AG09319 (cell line): ENCODE measurements around the gene KCNG2.

Experiments
- DNase-seq: peaks from one replicate; pipeline ENCODE4 v3.0.0-alpha.2; 2010; ENCODE audit warnings: low read depth; ENCODE audit errors: extremely low read depth
- CTCF ChIP-seq: IDR thresholded peaks from 2 replicates; pipeline ENCODE4 v1.5.1; 2011; ENCODE audit warnings: low read depth, mild to moderate bottlenecking, inconsistent platforms, low read length, moderate library complexity

KCNG2 gene

DNA sequence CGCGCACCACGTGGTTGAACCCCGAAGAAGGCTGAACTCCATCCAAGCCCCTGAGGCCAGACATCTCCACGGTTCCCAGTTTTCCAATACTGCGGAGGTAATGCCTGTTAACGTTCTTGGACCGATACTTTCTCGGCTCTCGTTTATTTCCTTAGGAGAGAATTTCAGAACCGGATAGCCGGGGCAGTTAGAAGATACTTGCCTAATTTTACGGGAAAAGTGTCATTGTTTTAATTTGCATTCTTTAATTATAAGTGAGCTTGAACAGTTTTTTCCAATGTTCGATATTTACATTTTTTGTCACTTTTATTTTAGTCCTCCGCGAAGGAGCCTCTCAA is 10.2 kb upstream of the KCNG2 start:
- no peak for TF ChIP-seq CTCF
- DNase-seq: no peak

DNA sequence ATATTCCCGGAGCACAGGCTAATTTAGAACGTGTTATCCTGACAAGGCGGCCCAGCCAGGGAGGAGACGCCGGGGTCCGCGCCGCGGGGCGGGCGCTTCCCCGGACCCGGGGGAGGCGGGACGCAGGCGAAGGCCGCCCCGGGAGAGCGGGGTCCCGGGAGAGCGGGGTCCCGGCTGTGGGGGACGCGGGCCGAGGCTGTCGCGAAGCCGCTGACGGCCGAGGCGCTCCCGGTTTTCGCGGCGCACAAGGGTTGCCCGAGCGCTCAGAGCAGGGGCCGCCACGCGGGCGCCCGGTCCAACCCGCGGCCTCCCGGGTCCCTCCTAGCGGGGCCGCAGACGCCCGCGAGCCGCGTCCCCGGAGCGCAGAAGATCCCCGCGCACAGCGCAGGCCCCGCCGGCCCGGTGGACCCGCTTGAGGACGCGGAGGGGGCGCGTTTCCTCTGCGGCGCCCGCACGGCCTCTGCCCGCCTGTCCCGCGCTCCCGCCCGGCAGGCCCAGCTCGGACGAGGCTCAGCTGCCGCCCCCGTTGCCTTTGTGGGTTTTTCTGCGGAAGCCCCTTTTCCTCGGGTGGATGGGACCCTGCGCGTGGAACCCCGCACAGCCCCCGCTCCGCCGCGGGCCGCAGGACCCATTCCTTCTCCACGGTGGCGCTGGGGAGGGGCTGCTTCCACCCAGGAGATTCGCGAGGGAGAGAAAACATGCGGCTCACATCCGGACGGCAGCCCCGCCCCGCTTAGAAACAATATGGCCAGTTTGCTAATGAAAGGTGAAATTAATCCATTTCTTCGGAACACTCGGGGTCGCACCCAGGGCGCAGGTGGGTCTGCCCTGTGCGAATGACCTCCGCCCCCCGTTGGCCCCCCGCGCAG is 9.6 kb upstream of the KCNG2 start:
- peak; percentile 5; the same call in 1 of the 2 replicates for TF ChIP-seq CTCF
- no peak for DNase-seq

DNA sequence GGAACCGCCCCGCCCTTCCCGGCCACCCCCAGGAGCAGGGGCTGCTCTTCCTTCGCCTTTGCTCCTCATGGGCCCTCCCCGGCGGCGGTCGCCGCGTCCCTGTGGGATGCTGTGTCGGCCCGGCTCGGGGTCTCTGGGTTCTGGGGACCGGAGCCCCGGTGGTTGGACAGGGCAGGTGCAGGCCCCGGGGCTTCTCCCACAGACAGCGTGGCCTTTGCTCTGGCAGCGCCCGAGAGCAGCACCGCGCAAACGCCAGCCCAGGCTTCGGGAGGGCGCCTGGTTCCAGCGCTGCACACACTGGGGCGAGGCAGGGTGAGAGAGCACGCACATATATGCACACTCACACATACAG is 9.0 kb upstream of the KCNG2 start:
- no peak for TF ChIP-seq CTCF

DNA sequence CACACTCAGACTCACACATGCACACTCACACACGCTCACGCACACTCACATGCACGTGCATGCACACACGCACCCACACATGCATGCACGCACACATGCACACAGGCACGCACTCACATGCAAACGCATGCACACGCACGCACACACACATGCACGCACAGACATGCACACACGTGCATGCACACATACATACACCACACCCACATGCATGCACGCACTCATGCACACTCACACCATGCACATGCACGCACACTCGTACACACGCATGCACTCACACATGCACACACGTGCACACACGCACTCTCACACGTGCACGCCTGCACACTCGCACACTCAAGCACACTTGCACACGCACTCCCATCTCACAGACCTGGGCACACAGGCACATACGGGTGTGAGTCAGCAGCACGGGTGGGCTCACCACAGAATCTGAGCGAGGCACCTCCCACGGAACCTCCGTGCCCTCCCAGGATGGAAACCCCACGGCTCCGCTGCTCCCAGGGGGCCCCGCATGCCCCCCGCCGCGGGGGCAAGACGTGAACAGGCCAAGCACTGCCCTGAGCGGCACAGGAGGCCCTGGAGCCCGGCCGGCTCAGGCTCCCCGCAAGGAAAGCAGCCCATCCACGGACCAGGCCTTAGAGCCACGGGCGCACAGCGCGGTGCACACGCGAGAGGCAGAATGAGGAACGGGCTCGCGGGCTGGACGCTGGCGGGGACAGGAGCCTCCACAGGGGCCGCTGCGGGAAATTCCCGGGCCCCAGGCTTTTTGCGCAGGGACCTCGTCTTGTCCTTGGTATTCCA is 8.4 kb upstream of the KCNG2 start:
- DNase-seq: no peak
- no peak for TF ChIP-seq CTCF

More for the DNA sequence above, 9.0 kb upstream of the KCNG2 start:
- no peak for DNase-seq

- no peak for TF ChIP-seq CTCF
- no peak for DNase-seq
Observed at GRCh38 chr18:79789901-79790890, 7.5 kb upstream of the KCNG2 start.

GRCh38 chr18:79790996-79791972 is 6.5 kb upstream of the KCNG2 start:
- peak; percentile 98 for DNase-seq
- no peak for TF ChIP-seq CTCF
